HuH-7.5 (cell line): ENCODE results near the gene SCML1.

Experiments used
- DNase-seq: peaks from one replicate; pipeline ENCODE4 v3.0.0; 2011; ENCODE audit warnings: low spot score

Gene SCML1

GRCh38 chrX:17736856-17737709, at the start of gene SCML1:
Gene SCML1 (plus strand): TSS chrX:17737493. CDS start chrX:17744187, 6,694 bp downstream.
- DNase-seq, result no peak

- DNase-seq, result no peak
Observed at GRCh38 chrX:17687648-17688047, 49.6 kb upstream of the SCML1 start.

GRCh38 chrX:17689971-17690409, 47.3 kb upstream of the SCML1 start:
- peak; percentile 6 for DNase-seq

GRCh38 chrX:17692709-17693346, 44.5 kb upstream of the SCML1 start:
- no peak for DNase-seq

- DNase-seq, result no peak
Observed at GRCh38 chrX:17697191-17697590, 40.1 kb upstream of the SCML1 start.

GRCh38 chrX:17700976-17701375, 36.3 kb upstream of the SCML1 start:
- no peak for DNase-seq

- DNase-seq, result no peak
Observed at GRCh38 chrX:17703201-17703600, 34.1 kb upstream of the SCML1 start.

- DNase-seq, result no peak
Observed at GRCh38 chrX:17705211-17705610, 32.1 kb upstream of the SCML1 start.

- peak; percentile 11 for DNase-seq
Observed at GRCh38 chrX:17706676-17707075, 30.6 kb upstream of the SCML1 start.

GRCh38 chrX:17707731-17708130, 29.6 kb upstream of the SCML1 start:
- DNase-seq, result no peak

GRCh38 chrX:17710871-17711301, 26.4 kb upstream of the SCML1 start:
- no peak for DNase-seq

GRCh38 chrX:17713288-17713687, 24.0 kb upstream of the SCML1 start:
- no peak for DNase-seq

GRCh38 chrX:17718649-17719165, 18.6 kb upstream of the SCML1 start:
- DNase-seq, result no peak

- no peak for DNase-seq
Observed at GRCh38 chrX:17719711-17720110, 17.6 kb upstream of the SCML1 start.

GRCh38 chrX:17721715-17722114, 15.6 kb upstream of the SCML1 start:
- DNase-seq, result no peak

- DNase-seq, result no peak
Observed at GRCh38 chrX:17725181-17725580, 12.1 kb upstream of the SCML1 start.

- DNase-seq, result no peak
Observed at GRCh38 chrX:17732138-17732783, 5.0 kb upstream of the SCML1 start.

GRCh38 chrX:17735406-17735805, 1.9 kb upstream of the SCML1 start:
- peak; percentile 20 for DNase-seq

GRCh38 chrX:17736478-17736855, 826 bp upstream of the SCML1 start:
- no peak for DNase-seq

GRCh38 chrX:17737710-17737985, 355 bp downstream of the SCML1 start:
- DNase-seq, result no peak

- DNase-seq, result no peak
Observed at GRCh38 chrX:17737986-17738713, 857 bp downstream of the SCML1 start.
